Stomach (tissue), 4 donors: Measurements from ENCODE around the gene PRKG1.

Source experiments
- EP300 ChIP-seq: sonication (generic); formaldehyde crosslinking; IDR thresholded peaks from one replicate; pipeline ENCODE4 v1.6.1; 2017; ENCODE audit warnings: antibody characterized with exemption
- TF ChIP-seq, protein P1 (sequence below), 7 experiments: fragments of 450-650 bp in 4 of 7; fragments of 200-600 bp in 3 of 7; sonication (generic) in 3 of 7; IDR thresholded peaks; one replicate each; pipeline ENCODE4 v1.5.1; 2016 to 2019; ENCODE audit warnings: antibody characterized with exemption in 7 of 7, control low read depth in 2 of 7, mild to moderate bottlenecking in 1 of 7

DNA sequence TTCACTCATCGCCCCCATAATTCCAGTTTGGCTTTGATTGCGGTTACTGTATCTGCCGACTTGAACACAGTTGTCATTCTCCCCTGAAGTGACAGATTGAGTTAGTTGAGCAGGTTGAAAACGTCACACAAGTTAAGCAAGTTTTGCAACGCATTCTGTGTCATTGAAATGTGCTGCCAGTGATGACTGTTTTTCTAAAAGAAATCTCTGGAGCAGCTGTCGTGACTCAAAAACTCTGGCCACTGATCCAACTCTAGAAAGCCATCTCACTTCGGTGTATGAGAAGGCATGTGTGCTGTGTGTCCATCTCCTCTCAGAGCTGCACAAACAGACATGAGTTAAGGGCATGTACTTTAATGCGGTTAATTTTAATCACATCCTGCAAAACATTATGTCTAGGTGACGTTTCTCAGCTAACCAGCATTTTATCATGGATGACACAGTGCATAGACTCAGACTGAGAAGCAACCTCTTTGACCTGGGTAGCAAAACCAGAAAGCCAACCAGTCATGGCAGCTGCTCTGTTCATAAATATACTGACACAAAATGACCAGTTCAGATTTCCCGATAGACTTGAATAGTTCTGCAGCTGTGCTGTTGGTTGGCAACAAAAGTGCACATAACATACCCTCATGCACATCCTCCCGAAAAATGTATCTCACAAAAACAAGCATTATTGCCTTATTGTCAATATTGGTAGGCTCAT lies 555.8 kb downstream of the PRKG1 start:
- TF ChIP-seq, protein P1, sequence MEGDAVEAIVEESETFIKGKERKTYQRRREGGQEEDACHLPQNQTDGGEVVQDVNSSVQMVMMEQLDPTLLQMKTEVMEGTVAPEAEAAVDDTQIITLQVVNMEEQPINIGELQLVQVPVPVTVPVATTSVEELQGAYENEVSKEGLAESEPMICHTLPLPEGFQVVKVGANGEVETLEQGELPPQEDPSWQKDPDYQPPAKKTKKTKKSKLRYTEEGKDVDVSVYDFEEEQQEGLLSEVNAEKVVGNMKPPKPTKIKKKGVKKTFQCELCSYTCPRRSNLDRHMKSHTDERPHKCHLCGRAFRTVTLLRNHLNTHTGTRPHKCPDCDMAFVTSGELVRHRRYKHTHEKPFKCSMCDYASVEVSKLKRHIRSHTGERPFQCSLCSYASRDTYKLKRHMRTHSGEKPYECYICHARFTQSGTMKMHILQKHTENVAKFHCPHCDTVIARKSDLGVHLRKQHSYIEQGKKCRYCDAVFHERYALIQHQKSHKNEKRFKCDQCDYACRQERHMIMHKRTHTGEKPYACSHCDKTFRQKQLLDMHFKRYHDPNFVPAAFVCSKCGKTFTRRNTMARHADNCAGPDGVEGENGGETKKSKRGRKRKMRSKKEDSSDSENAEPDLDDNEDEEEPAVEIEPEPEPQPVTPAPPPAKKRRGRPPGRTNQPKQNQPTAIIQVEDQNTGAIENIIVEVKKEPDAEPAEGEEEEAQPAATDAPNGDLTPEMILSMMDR (IDR thresholded peaks at IDR 0.05): no peak
- TF ChIP-seq EP300: no peak
